ENCODE results near the gene ARID5B.

The ARID5B gene

GRCh38 chr10:61985715-61986114, 84.2 kb downstream of the ARID5B start:
- no peak overlapping the region for H3K4me3 ChIP-seq (ENCODE audit: low read depth, low read length)
- no peak for DNase-seq
- no peaks in the 10 kb centered on the region for H3K9me3 ChIP-seq (ENCODE audit: severe bottlenecking)
- TF ChIP-seq, protein P1, sequence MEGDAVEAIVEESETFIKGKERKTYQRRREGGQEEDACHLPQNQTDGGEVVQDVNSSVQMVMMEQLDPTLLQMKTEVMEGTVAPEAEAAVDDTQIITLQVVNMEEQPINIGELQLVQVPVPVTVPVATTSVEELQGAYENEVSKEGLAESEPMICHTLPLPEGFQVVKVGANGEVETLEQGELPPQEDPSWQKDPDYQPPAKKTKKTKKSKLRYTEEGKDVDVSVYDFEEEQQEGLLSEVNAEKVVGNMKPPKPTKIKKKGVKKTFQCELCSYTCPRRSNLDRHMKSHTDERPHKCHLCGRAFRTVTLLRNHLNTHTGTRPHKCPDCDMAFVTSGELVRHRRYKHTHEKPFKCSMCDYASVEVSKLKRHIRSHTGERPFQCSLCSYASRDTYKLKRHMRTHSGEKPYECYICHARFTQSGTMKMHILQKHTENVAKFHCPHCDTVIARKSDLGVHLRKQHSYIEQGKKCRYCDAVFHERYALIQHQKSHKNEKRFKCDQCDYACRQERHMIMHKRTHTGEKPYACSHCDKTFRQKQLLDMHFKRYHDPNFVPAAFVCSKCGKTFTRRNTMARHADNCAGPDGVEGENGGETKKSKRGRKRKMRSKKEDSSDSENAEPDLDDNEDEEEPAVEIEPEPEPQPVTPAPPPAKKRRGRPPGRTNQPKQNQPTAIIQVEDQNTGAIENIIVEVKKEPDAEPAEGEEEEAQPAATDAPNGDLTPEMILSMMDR (IDR thresholded peaks at IDR 0.05; ENCODE audit: low read depth, low read length), result no peak
- no peaks in the 10 kb centered on the region for H3K36me3 ChIP-seq
- no peaks in the 10 kb centered on the region for H3K27me3 ChIP-seq (ENCODE audit: insufficient read depth, low read depth, severe bottlenecking)
- H3K27ac ChIP-seq, result no peak overlapping the region

DNA sequence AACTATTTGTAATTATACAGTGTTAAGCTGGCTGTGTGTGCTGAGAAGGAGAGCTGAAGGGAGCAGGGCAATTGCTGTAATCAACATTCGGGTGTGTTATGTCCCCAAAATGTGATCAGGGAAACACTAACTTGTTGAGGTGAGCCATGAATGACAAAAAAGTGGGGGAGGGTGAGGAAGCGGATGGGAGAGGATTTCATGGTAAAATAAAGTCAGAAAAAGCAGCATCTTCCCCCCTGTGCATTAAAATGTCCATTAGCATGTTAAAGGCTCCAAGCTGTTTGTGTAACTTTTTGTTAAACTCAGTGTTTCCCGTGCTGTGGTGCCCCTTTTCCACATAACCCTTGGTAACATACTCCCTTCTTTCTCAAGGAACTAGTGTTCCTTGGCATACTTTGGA, 84.9 kb downstream of the ARID5B start:
- no peak overlapping the region for H3K4me3 ChIP-seq (ENCODE audit: low read depth, low read length)
- H3K9me3 ChIP-seq (ENCODE audit: severe bottlenecking), result no peaks in the 10 kb centered on the region

DNA sequence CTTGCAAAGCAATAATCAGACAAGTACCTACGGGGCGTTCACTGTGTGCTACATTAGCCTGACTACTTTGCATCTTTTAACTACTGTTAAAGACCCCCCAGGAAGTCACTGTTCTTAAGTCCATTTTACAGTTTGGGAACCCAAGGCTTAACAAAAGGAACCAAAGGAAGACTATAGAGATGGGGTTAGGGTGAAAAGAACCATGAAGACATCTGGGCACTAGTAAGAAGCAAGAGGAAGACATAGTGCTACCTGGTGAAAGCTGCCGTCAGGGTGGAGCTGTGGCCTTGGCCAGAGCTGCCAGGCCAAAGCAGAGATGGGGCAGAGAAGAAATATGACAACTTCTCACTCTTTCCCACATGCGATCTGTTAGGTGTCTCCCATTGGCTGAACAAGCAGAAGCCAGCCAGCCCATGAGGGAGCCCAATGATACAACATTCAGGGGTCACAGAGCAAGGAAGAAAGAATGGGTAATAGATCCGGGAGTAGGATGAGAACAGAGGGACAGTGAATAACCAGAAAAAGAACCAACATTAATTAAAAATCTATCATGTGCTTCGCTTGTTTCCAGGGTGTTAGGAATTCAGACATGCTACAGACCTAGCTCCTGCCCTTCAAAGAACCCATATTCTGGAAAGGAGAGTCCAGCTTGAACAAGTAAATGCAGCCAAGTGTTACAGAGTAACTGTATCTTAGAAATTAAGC, 85.4 kb downstream of the ARID5B start:
- Histone ChIP-seq H3K4me3 (ENCODE audit: low read depth, low read length) (no peak overlapping the region), H3K27me3 (ENCODE audit: insufficient read depth, low read depth, severe bottlenecking) (no peaks in the 10 kb centered on the region), H3K27ac (no peak overlapping the region), H3K36me3 (no peaks in the 10 kb centered on the region), H3K9me3 (ENCODE audit: severe bottlenecking) (no peaks in the 10 kb centered on the region)
- no peak for DNase-seq
- TF ChIP-seq, protein P1 (IDR thresholded peaks at IDR 0.05; ENCODE audit: low read depth, low read length), result no peak

More for the DNA sequence above, 84.9 kb downstream of the ARID5B start:
- H3K27ac ChIP-seq, result no peak overlapping the region
- TF ChIP-seq, protein P1 (IDR thresholded peaks at IDR 0.05; ENCODE audit: low read depth, low read length), result no peak
- no peaks in the 10 kb centered on the region for H3K27me3 ChIP-seq (ENCODE audit: insufficient read depth, low read depth, severe bottlenecking)
- no peaks in the 10 kb centered on the region for H3K36me3 ChIP-seq
- DNase-seq, result no peak

DNA sequence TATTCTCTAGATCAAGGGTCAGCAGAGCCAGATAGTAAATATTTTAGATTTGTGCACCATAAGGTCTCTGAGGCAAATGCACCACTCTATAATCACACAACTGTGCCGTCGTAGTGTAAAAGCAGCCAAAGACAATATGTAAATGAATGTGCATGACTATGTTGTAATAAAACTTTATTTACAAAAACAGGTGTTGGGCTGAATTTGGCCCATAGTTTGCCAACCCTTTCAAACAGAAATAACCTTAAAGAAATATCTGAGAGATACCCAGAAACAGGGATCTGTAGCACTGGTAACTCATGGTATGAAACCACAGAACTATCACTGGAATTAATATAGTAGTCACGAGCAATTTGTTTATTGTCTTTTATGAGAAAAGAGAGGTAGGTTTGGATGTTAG, 86.0 kb downstream of the ARID5B start:
- H3K27ac ChIP-seq, result no peak overlapping the region
- TF ChIP-seq, protein P1 (IDR thresholded peaks at IDR 0.05; ENCODE audit: low read depth, low read length), result no peak
- H3K4me3 ChIP-seq (ENCODE audit: low read depth, low read length), result no peak overlapping the region
- no peaks in the 10 kb centered on the region for H3K36me3 ChIP-seq
- DNase-seq, result no peak
- no peaks in the 10 kb centered on the region for H3K27me3 ChIP-seq (ENCODE audit: insufficient read depth, low read depth, severe bottlenecking)
- no peaks in the 10 kb centered on the region for H3K9me3 ChIP-seq (ENCODE audit: severe bottlenecking)

DNA sequence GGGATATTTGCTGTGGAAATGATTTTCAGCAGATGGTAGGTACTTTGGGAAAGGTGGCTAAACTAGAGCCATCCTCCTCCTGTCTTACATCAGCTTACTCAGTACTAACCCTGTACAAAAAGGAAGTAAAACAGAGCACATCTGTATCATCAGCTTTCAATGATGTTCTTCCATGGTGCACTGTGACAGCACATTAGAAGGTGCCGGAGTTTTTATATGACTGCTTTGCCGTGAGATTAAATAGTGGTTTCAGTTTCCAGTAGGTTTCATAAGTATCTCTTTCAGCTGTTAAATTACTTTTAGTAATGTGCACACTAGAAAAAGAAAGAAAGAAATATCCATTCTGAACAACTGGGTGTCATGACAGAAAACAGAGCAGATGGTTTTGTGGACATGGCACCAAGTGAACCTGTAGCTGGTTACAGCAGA, 86.5 kb downstream of the ARID5B start:
- Histone ChIP-seq H3K27ac (no peak overlapping the region), H3K27me3 (ENCODE audit: insufficient read depth, low read depth, severe bottlenecking) (no peaks in the 10 kb centered on the region), H3K36me3 (no peaks in the 10 kb centered on the region), H3K9me3 (ENCODE audit: severe bottlenecking) (no peaks in the 10 kb centered on the region), H3K4me3 (ENCODE audit: low read depth, low read length) (no peak overlapping the region)
- DNase-seq, result no peak
- TF ChIP-seq, protein P1 (IDR thresholded peaks at IDR 0.05; ENCODE audit: low read depth, low read length), result no peak

Data from WERI-Rb-1 (cell line).